ENCODE data around the gene CHRNA4. TPM values are rescaled to one million over a fixed set of nuclear protein-coding genes. Genes with fewer than 3 reads are reported as not detected.
A peak's percentile ranks its signal among the peaks of the same experiment; 100 is the strongest.

Gene CHRNA4
- total and polyA plus RNA-seq, 2 of the 13 experiments (the other 11 are each of a cell fraction or from before 2014, with no cell fraction given), result not detected

DNA sequence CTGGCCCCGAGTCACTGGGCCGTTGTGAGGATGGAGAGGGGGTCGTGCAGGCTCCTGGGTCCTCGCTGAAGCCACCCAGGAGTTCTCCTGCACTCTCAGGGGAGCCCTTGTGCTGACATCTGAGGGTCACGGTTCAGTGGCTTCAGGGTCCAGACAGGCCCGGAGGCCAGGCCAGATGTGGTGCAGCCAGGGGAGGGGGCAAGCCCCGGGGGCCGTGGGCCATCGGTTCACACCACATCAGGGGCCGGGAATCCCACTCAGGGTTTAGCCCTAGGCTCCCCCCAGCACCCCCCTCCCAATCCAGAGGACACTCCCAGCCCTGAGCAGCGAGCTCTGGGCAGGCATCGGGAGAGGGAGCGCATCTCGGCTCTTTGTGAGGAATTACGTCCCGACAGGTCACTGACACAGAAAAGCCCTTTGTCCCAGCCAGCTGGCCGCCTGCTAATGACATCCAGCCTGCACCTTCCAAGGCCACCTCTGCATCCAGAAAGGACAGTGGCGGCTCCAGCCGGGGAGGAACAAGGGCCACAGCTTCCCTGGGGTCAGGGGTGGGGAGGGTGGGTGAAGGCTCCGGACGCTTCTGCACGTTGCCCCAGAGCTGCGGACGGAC lies 6.4 kb upstream of the CHRNA4 start (continued):
- TF ChIP-seq MAZ (IDR thresholded peaks at IDR 0.05; ENCODE audit: borderline replicate concordance, low read depth, low read length) (no peak), MAZ (CRISPR knock-in tag; IDR thresholded peaks at IDR 0.05; ENCODE audit: low read depth) (no peak), RARA (CRISPR knock-in tag; IDR thresholded peaks at IDR 0.05) (peak; percentile 35; the same call in 1 of the 2 replicates), HNF4A (CRISPR knock-in tag; IDR thresholded peaks at IDR 0.05) (peak; percentile 63), ZNF850 (CRISPR knock-in tag; conservative IDR thresholded peaks at IDR 0.05) (no peak), TP53 (CRISPR knock-in tag; conservative IDR thresholded peaks at IDR 0.05) (no peak), ZNF343 (CRISPR knock-in tag; IDR thresholded peaks at IDR 0.05) (no peak), TAF1 (CRISPR knock-in tag; IDR thresholded peaks at IDR 0.05) (no peak), ZNF230 (CRISPR knock-in tag; IDR thresholded peaks at IDR 0.05) (no peak), MAX (IDR thresholded peaks at IDR 0.05) (no peak), ZKSCAN1 (IDR thresholded peaks at IDR 0.05; ENCODE audit: low read length) (no peak), POLR2A (IDR thresholded peaks at IDR 0.05; ENCODE audit: insufficient read depth in 1 of 2, low read depth in 2 of 2, low read length in 2 of 2) (no peak), PBX2 (CRISPR knock-in tag; IDR thresholded peaks at IDR 0.05) (no peak), PHF21A (CRISPR knock-in tag; IDR thresholded peaks at IDR 0.05) (no peak), HES4 (CRISPR knock-in tag; IDR thresholded peaks at IDR 0.05; ENCODE audit: borderline replicate concordance) (0 out of 2 replicates have a peak, but pooled peaks have one; percentile 40), TRIM24 (CRISPR knock-in tag; IDR thresholded peaks at IDR 0.05) (no peak), ZFP62 (CRISPR knock-in tag; IDR thresholded peaks at IDR 0.05) (no peak), ZNF207 (IDR thresholded peaks at IDR 0.05; ENCODE audit: borderline replicate concordance) (no peak), FOXK1 (CRISPR knock-in tag; IDR thresholded peaks at IDR 0.05; ENCODE audit: borderline replicate concordance, low read depth) (no peak), TBX3 (IDR thresholded peaks at IDR 0.05; ENCODE audit: borderline replicate concordance) (no peak), ZNF644 (CRISPR knock-in tag; IDR thresholded peaks at IDR 0.05; ENCODE audit: low read depth) (no peak), SAP130 (CRISPR knock-in tag; IDR thresholded peaks at IDR 0.05; ENCODE audit: low read depth) (peak; percentile 20; the same call in 1 of the 2 replicates)
- TF ChIP-seq, protein P1, sequence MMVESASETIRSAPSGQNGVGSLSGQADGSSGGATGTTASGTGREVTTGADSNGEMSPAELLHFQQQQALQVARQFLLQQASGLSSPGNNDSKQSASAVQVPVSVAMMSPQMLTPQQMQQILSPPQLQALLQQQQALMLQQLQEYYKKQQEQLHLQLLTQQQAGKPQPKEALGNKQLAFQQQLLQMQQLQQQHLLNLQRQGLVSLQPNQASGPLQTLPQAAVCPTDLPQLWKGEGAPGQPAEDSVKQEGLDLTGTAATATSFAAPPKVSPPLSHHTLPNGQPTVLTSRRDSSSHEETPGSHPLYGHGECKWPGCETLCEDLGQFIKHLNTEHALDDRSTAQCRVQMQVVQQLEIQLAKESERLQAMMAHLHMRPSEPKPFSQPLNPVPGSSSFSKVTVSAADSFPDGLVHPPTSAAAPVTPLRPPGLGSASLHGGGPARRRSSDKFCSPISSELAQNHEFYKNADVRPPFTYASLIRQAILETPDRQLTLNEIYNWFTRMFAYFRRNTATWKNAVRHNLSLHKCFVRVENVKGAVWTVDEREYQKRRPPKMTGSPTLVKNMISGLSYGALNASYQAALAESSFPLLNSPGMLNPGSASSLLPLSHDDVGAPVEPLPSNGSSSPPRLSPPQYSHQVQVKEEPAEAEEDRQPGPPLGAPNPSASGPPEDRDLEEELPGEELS (CRISPR knock-in tag; IDR thresholded peaks at IDR 0.05), result 0 out of 2 replicates have a peak, but pooled peaks have one; percentile 18
- TF ChIP-seq, protein P2, sequence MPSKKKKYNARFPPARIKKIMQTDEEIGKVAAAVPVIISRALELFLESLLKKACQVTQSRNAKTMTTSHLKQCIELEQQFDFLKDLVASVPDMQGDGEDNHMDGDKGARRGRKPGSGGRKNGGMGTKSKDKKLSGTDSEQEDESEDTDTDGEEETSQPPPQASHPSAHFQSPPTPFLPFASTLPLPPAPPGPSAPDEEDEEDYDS (CRISPR knock-in tag; IDR thresholded peaks at IDR 0.05), result no peak
- TF ChIP-seq, protein P3, sequence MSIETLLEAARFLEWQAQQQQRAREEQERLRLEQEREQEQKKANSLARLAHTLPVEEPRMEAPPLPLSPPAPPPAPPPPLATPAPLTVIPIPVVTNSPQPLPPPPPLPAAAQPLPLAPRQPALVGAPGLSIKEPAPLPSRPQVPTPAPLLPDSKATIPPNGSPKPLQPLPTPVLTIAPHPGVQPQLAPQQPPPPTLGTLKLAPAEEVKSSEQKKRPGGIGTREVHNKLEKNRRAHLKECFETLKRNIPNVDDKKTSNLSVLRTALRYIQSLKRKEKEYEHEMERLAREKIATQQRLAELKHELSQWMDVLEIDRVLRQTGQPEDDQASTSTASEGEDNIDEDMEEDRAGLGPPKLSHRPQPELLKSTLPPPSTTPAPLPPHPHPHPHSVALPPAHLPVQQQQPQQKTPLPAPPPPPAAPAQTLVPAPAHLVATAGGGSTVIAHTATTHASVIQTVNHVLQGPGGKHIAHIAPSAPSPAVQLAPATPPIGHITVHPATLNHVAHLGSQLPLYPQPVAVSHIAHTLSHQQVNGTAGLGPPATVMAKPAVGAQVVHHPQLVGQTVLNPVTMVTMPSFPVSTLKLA (IDR thresholded peaks at IDR 0.05), result no peak
- TF ChIP-seq, protein P4, sequence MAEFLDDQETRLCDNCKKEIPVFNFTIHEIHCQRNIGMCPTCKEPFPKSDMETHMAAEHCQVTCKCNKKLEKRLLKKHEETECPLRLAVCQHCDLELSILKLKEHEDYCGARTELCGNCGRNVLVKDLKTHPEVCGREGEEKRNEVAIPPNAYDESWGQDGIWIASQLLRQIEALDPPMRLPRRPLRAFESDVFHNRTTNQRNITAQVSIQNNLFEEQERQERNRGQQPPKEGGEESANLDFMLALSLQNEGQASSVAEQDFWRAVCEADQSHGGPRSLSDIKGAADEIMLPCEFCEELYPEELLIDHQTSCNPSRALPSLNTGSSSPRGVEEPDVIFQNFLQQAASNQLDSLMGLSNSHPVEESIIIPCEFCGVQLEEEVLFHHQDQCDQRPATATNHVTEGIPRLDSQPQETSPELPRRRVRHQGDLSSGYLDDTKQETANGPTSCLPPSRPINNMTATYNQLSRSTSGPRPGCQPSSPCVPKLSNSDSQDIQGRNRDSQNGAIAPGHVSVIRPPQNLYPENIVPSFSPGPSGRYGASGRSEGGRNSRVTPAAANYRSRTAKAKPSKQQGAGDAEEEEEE (CRISPR knock-in tag; IDR thresholded peaks at IDR 0.05; ENCODE audit: borderline replicate concordance), result no peak
